ENCODE data around the gene ROBO1. TPM values are rescaled to one million over a fixed set of nuclear protein-coding genes. Genes with fewer than 3 reads are reported as not detected.

Gene ROBO1
- total RNA-seq, 4 donors from 2014 or later = 12.3 to 112 (median 27.1) TPM

DNA sequence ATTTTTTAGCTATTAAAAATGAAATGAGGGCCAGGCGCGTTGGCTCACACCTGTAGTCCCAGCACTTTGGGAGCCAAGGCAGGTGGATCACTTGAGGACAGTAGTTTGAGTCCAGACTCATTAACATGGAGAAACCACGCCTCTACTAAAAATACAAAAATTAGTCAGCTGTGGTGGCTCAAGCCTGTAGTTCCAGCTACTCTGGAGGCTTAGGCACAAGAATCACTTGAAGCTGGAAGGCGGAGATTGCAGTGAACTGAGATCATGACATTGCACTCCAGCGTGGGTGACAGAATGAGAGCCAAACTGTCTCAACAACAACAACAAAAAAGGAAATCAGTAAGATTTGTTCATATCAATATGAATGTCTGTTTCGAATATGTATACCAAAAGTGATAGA lies 517.1 kb downstream of the ROBO1 start:
- no peak overlapping the region for H3K4me3 ChIP-seq
- TF ChIP-seq, protein P1, sequence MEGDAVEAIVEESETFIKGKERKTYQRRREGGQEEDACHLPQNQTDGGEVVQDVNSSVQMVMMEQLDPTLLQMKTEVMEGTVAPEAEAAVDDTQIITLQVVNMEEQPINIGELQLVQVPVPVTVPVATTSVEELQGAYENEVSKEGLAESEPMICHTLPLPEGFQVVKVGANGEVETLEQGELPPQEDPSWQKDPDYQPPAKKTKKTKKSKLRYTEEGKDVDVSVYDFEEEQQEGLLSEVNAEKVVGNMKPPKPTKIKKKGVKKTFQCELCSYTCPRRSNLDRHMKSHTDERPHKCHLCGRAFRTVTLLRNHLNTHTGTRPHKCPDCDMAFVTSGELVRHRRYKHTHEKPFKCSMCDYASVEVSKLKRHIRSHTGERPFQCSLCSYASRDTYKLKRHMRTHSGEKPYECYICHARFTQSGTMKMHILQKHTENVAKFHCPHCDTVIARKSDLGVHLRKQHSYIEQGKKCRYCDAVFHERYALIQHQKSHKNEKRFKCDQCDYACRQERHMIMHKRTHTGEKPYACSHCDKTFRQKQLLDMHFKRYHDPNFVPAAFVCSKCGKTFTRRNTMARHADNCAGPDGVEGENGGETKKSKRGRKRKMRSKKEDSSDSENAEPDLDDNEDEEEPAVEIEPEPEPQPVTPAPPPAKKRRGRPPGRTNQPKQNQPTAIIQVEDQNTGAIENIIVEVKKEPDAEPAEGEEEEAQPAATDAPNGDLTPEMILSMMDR (IDR thresholded peaks at IDR 0.05) = no peak
- no peak for TF ChIP-seq POLR2A (IDR thresholded peaks at IDR 0.05)
- H3K9me3 ChIP-seq = no peaks in the 10 kb centered on the region
- no peaks in the 10 kb centered on the region for H3K4me1 ChIP-seq
- H3K27me3 ChIP-seq = no peaks in the 10 kb centered on the region
- no peaks in the 10 kb centered on the region for H3K36me3 ChIP-seq
- intact Hi-C loops (cut with DNase I; ENCODE audit: low total_unique reads) = no loop called here
- DNase-seq = no peak
- no peak overlapping the region for H3K27ac ChIP-seq

DNA sequence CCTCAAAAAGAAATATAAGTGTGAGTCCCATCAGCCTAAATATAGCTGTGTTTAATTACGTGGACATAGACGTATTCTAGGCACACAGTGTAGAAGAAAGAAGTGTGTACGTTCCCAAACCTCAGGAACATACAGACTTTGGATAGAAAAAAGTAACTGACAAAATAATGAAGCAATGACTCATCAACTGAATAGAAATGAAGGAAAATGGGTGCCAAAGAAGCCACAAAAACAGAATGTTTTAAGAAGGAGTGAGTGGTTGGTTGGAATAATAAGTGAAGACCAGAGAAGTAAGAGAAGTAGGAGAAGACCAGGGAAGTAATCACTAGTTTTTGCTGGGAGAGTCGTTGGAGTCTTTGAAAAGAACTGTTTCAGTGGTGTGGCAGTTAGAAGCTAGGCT lies 518.1 kb downstream of the ROBO1 start:
- no peak for DNase-seq
- TF ChIP-seq, protein P1 (IDR thresholded peaks at IDR 0.05) = no peak
- no peak for TF ChIP-seq POLR2A (IDR thresholded peaks at IDR 0.05)
- H3K27ac ChIP-seq = no peak overlapping the region
- intact Hi-C loops (cut with DNase I; ENCODE audit: low total_unique reads) = no loop called here
- no peaks in the 10 kb centered on the region for H3K9me3 ChIP-seq
- H3K4me1 ChIP-seq = no peaks in the 10 kb centered on the region
- no peaks in the 10 kb centered on the region for H3K27me3 ChIP-seq
- H3K4me3 ChIP-seq = no peak overlapping the region
- no peaks in the 10 kb centered on the region for H3K36me3 ChIP-seq

DNA sequence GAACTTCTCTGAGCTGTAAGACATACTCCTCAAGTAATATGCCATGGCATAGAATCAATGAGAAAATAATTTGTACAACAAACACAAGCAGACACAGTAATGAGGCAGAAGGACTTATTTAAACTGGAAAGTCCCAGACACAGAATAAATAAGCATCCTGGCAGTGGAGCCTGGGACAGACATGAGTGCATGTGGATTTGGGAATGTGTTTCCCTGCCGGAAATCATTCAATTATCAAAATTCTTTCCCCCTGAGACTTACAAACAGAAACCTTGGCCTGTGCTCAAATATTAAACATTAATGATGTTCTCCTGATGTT lies 520.1 kb downstream of the ROBO1 start:
- no peak for TF ChIP-seq POLR2A (IDR thresholded peaks at IDR 0.05)
- TF ChIP-seq, protein P1 (IDR thresholded peaks at IDR 0.05) = no peak
- Histone ChIP-seq H3K27ac (no peak overlapping the region), H3K36me3 (no peaks in the 10 kb centered on the region), H3K4me3 (no peak overlapping the region), H3K9me3 (no peaks in the 10 kb centered on the region), H3K27me3 (no peaks in the 10 kb centered on the region), H3K4me1 (no peaks in the 10 kb centered on the region)
- intact Hi-C loops (cut with DNase I; ENCODE audit: low total_unique reads) = no loop called here
- DNase-seq = no peak

DNA sequence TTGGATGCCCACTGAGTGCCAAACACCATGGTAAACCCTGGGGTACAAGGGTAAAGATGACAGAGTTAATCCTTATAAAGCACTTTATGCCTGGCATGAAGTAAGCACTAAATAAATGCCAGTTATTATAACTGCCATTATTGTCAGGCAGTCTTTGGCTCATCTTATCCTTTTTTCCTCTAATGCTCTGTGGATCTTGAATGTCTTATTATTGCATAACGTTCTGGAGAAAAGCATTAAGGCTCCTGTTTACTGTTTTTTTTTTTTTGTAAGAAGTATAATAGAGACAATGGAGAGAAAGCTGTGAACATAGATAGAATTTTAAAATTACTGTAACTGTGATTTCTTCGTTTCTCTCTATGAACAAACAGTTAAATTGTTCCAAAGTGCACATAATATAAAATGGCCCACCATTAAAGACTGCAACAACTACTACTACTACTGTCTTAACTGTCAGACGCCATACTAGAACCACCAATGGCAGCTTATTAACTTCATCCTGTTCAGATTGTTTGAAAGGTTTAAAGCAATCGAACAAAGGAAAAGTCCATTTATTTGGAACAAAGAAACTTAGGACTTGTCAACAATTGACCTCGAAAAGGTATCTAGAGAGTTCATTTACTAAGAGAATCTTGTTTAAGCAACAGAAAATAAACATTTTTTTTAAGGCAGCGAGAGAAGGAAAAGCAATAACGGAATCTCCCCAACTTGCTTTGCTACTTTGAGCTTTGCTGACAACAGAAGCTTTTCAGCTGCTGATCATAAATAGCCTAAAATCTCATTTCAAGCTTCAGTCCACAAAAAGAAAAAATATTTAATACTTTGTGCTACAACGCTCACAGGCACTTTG lies 520.7 kb downstream of the ROBO1 start:
- Histone ChIP-seq H3K36me3 (no peaks in the 10 kb centered on the region), H3K4me3 (no peak overlapping the region), H3K27ac (no peak overlapping the region), H3K27me3 (no peaks in the 10 kb centered on the region), H3K4me1 (no peaks in the 10 kb centered on the region), H3K9me3 (no peaks in the 10 kb centered on the region)
- DNase-seq = no peak
- TF ChIP-seq, protein P1 (IDR thresholded peaks at IDR 0.05) = no peak
- no peak for TF ChIP-seq POLR2A (IDR thresholded peaks at IDR 0.05)
- intact Hi-C loops (cut with DNase I; ENCODE audit: low total_unique reads) = no loop called here

- no peak for DNase-seq
- H3K27me3 ChIP-seq = no peaks in the 10 kb centered on the region
- no peak overlapping the region for H3K4me3 ChIP-seq
- TF ChIP-seq POLR2A (IDR thresholded peaks at IDR 0.05) = no peak
- TF ChIP-seq, protein P1 (IDR thresholded peaks at IDR 0.05) = no peak
- intact Hi-C loops (cut with DNase I; ENCODE audit: low total_unique reads) = no loop called here
- H3K9me3 ChIP-seq = no peaks in the 10 kb centered on the region
- H3K4me1 ChIP-seq = no peaks in the 10 kb centered on the region
- H3K27ac ChIP-seq = no peak overlapping the region
- no peaks in the 10 kb centered on the region for H3K36me3 ChIP-seq
Observed at GRCh38 chr3:79245284-79246138, 522.3 kb downstream of the ROBO1 start.
